ENCODE results near the gene PRR35. TPM values are rescaled to one million over a fixed set of nuclear protein-coding genes. Genes with fewer than 3 reads are reported as not detected.

PRR35 gene
- total RNA-seq, 1 experiment from 2014 or later: not detected

- DNase-seq: no peak
- BruUV-seq (replicated peaks): no TSS peak
- H3K4me3 Mint-ChIP-seq (ENCODE audit: low read depth, unreplicated experiment): no peak overlapping the region
- no peaks in the 10 kb centered on the region for H3K27me3 Mint-ChIP-seq (ENCODE audit: unreplicated experiment)
- H3K27ac Mint-ChIP-seq (ENCODE audit: unreplicated experiment): no peak overlapping the region
- TF ChIP-seq CTCF (IDR thresholded peaks at IDR 0.05; ENCODE audit: unreplicated experiment): no peak
- CTCF ChIA-PET: interaction anchor here (1.2 kb wide), 1 partner anchor 12 kb away, joined by 3 read pairs; no protein-coding TSS in a partner anchor
- intact Hi-C loops (cut with micrococcal nuclease; ENCODE audit: unreplicated experiment): no loop called here
- peaks cover 65% of the 10 kb centered on the region for H3K36me3 Mint-ChIP-seq (ENCODE audit: insufficient read depth, unreplicated experiment)
- peaks cover 9% of the 10 kb centered on the region for H3K4me1 Mint-ChIP-seq (ENCODE audit: low read depth, unreplicated experiment)
- H3K9me3 Mint-ChIP-seq (ENCODE audit: low read depth, unreplicated experiment): no peaks in the 10 kb centered on the region
Observed at GRCh38 chr16:580946-581498, 20.8 kb downstream of the PRR35 start.

GRCh38 chr16:582218-582613, 22.0 kb downstream of the PRR35 start:
- intact Hi-C loops (cut with micrococcal nuclease; ENCODE audit: unreplicated experiment): no loop called here
- Mint-ChIP-seq H3K4me1 (ENCODE audit: low read depth, unreplicated experiment) (peaks cover 20% of the 10 kb centered on the region), H3K9me3 (ENCODE audit: low read depth, unreplicated experiment) (no peaks in the 10 kb centered on the region), H3K27ac (ENCODE audit: unreplicated experiment) (no peak overlapping the region), H3K36me3 (ENCODE audit: insufficient read depth, unreplicated experiment) (peaks cover 68% of the 10 kb centered on the region), H3K27me3 (ENCODE audit: unreplicated experiment) (no peaks in the 10 kb centered on the region), H3K4me3 (ENCODE audit: low read depth, unreplicated experiment) (no peak overlapping the region)
- no peak for DNase-seq
- BruUV-seq (replicated peaks): no TSS peak
- TF ChIP-seq CTCF (IDR thresholded peaks at IDR 0.05; ENCODE audit: unreplicated experiment): no peak
- CTCF ChIA-PET: interaction anchor here (0.9 to 1.2 kb wide), 2 partner anchors 11 to 55 kb away, joined by 3 read pairs; partner anchors contain the start of gene CAPN15

- H3K27me3 Mint-ChIP-seq (ENCODE audit: unreplicated experiment): no peaks in the 10 kb centered on the region
- H3K9me3 Mint-ChIP-seq (ENCODE audit: low read depth, unreplicated experiment): no peaks in the 10 kb centered on the region
- no peak for DNase-seq
- H3K4me1 Mint-ChIP-seq (ENCODE audit: low read depth, unreplicated experiment): peaks cover 24% of the 10 kb centered on the region
- CTCF ChIA-PET: interaction anchor here (0.9 kb wide), 1 partner anchor 56 kb away, joined by 3 read pairs; the partner anchor contains the start of gene CAPN15
- peaks cover 72% of the 10 kb centered on the region for H3K36me3 Mint-ChIP-seq (ENCODE audit: insufficient read depth, unreplicated experiment)
- no peak overlapping the region for H3K4me3 Mint-ChIP-seq (ENCODE audit: low read depth, unreplicated experiment)
- BruUV-seq (replicated peaks): no TSS peak
- intact Hi-C loops (cut with micrococcal nuclease; ENCODE audit: unreplicated experiment): no loop called here
- peak; percentile 19 for TF ChIP-seq CTCF (IDR thresholded peaks at IDR 0.05; ENCODE audit: unreplicated experiment)
- H3K27ac Mint-ChIP-seq (ENCODE audit: unreplicated experiment): no peak overlapping the region
Observed at GRCh38 chr16:582614-583331, 22.6 kb downstream of the PRR35 start.

- Mint-ChIP-seq H3K4me3 (ENCODE audit: low read depth, unreplicated experiment) (no peak overlapping the region), H3K27me3 (ENCODE audit: unreplicated experiment) (no peaks in the 10 kb centered on the region), H3K27ac (ENCODE audit: unreplicated experiment) (no peak overlapping the region), H3K9me3 (ENCODE audit: low read depth, unreplicated experiment) (no peaks in the 10 kb centered on the region), H3K4me1 (ENCODE audit: low read depth, unreplicated experiment) (peaks cover 24% of the 10 kb centered on the region), H3K36me3 (ENCODE audit: insufficient read depth, unreplicated experiment) (peaks cover 78% of the 10 kb centered on the region)
- no peak for DNase-seq
- intact Hi-C loops (cut with micrococcal nuclease; ENCODE audit: unreplicated experiment): no loop called here
- BruUV-seq (replicated peaks): no TSS peak
- CTCF ChIA-PET: interaction anchor here (0.6 kb wide), 1 partner anchor 125 kb away, joined by 3 read pairs; no protein-coding TSS in a partner anchor
- TF ChIP-seq CTCF (IDR thresholded peaks at IDR 0.05; ENCODE audit: unreplicated experiment): no peak
Observed at GRCh38 chr16:583470-583814, 23.2 kb downstream of the PRR35 start.

Measured in Calu3 (cell line).